ENCODE measurements around the gene LENG1. TPM values are rescaled to one million over a fixed set of nuclear protein-coding genes. Genes with fewer than 3 reads are reported as not detected.
"Not testable (repeated sequence)": the region's sequence is repeated elsewhere in the genome, so short reads cannot be mapped to it uniquely, and the experiment has no call there.

The LENG1 gene
- total RNA-seq, 1 donor from 2014 or later = 4.6 TPM

DNA sequence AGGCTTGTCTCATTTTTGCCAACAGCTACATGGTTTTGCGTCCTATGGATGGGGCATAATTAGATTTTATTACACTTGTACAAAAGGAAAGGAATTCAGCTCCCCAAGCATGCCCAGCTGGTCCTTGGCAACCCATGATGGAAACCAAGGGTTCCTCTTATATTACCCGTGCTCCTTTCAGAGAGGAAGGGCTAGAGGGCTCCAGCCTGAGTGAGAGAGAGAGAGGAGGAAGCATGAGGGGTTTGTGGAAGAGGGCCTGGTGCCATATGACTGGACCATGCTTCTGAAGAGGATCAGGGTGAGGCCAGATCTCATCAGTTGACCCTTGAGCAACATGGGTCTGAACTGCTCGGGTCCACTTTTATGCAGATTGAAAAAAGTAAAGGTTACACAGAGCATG, 37.6 kb upstream of the LENG1 start:
- Mint-ChIP-seq H3K9me3 (no peaks in the 10 kb centered on the region), H3K4me3 (no peak overlapping the region), H3K27me3 (no peaks in the 10 kb centered on the region), H3K4me1 (peaks cover 26% of the 10 kb centered on the region), H3K36me3 (ENCODE audit: low read depth) (peaks cover 29% of the 10 kb centered on the region), H3K27ac (no peak overlapping the region)
- no peak for DNase-seq
- intact Hi-C loops (cut with micrococcal nuclease) = no loop called here

DNA sequence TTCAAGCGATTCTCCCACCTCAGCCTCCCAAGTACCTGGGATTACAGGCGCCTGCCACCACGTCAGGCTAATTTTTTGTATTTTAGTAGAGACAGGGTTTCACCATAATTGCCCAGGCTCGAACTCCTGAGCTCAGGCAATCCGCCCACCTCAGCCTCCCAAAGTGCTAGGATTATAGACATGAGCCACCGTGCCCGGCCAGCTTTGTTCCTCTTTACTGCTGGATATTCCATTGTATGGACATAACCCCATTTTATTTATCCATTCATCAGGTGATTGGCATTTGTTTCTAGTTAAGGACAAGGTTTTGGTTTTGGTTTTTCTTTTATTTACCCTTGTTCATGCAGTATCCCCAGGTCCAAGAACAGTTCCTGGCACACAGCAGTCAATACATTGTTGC, 37.0 kb upstream of the LENG1 start:
- no peaks in the 10 kb centered on the region for H3K9me3 Mint-ChIP-seq
- no peak overlapping the region for H3K4me3 Mint-ChIP-seq
- DNase-seq = no peak
- H3K27me3 Mint-ChIP-seq = no peaks in the 10 kb centered on the region
- intact Hi-C loops (cut with micrococcal nuclease) = no loop called here
- H3K27ac Mint-ChIP-seq = no peak overlapping the region
- H3K4me1 Mint-ChIP-seq = peaks cover 26% of the 10 kb centered on the region
- H3K36me3 Mint-ChIP-seq (ENCODE audit: low read depth) = peaks cover 25% of the 10 kb centered on the region

DNA sequence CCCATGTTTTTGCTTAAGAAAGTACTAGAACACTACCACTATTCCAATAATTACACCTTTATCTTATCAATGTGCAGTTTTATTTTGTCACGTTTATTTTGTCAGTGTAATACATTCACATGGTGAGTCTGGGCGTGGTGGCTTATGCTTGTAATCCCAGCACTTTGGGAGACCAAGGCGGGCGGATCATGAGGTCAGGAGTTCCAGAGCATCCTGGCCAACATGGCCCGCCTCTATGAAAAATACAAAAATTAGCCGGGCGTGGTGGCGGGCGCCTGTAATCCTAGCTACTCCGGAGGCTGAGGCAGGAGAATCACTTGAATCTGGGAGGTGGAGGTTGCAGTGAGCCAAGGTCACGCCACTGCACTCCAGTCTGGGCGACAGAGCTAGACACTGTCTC, 34.9 kb upstream of the LENG1 start:
- intact Hi-C loops (cut with micrococcal nuclease) = loop anchor here (5.0 kb wide), 1 partner anchor 268 kb away; the partner anchor contains the start of gene LENG9
- Mint-ChIP-seq H3K4me1 (peaks cover 17% of the 10 kb centered on the region), H3K36me3 (ENCODE audit: low read depth) (peaks cover 16% of the 10 kb centered on the region)
- not testable (repeated sequence) for H3K27ac Mint-ChIP-seq, H3K27me3 Mint-ChIP-seq, DNase-seq, H3K9me3 Mint-ChIP-seq, H3K4me3 Mint-ChIP-seq

DNA sequence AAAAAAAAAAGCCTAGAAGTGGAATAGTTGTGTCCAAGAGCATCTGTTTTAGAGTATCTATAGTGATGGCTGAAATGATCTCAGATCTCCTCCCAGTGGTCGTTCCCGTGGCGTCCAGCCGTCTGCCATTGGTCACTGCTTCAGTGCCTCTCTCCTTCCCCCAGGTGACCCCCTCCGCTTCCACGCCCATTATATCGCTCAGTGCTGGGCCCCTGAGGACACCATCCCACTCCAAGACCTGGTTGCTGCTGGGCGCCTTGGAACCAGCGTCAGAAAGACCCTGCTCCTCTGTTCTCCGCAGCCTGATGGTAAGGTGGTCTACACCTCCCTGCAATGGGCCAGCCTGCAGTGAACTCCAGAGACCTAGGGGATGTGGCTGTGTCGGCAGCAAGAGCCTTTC, 33.5 kb upstream of the LENG1 start:
- Mint-ChIP-seq H3K4me1 (peaks cover 18% of the 10 kb centered on the region), H3K4me3 (peak overlapping the region; percentile 53), H3K27ac (no peak overlapping the region), H3K9me3 (no peaks in the 10 kb centered on the region), H3K36me3 (ENCODE audit: low read depth) (peaks cover 18% of the 10 kb centered on the region), H3K27me3 (no peaks in the 10 kb centered on the region)
- no peak for DNase-seq
- intact Hi-C loops (cut with micrococcal nuclease) = loop anchor here (5.0 kb wide), 1 partner anchor 269 kb away; the partner anchor contains the start of gene LENG9

GRCh38 chr19:54191811-54192453, 32.4 kb upstream of the LENG1 start:
- peak overlapping the region; percentile 80 for H3K27ac Mint-ChIP-seq

GRCh38 chr19:54191011-54191810, 31.7 kb upstream of the LENG1 start, which contains the start of gene TSEN34:
TSS of gene TSEN34 (plus strand) at chr19:54191308. CDS start at chr19:54191365, 57 bp downstream.
- H3K4me3 Mint-ChIP-seq = peak within 1 kb of the TSS; percentile 85
- intact Hi-C loops (cut with micrococcal nuclease) = loop anchor here (5.0 kb wide), 1 partner anchor 271 kb away; the partner anchor contains the start of gene LENG9
- no peaks in the 10 kb centered on the region for H3K27me3 Mint-ChIP-seq
- peaks cover 33% of the 10 kb centered on the region for H3K36me3 Mint-ChIP-seq (ENCODE audit: low read depth)
- H3K4me1 Mint-ChIP-seq = peaks cover 31% of the 10 kb centered on the region
- H3K9me3 Mint-ChIP-seq = no peaks in the 10 kb centered on the region
- peak; percentile 96 for DNase-seq
- peak within 1 kb of the TSS; percentile 98 for H3K27ac Mint-ChIP-seq

More at GRCh38 chr19:54191811-54192453, 32.4 kb upstream of the LENG1 start:
- intact Hi-C loops (cut with micrococcal nuclease) = loop anchor here (5.0 kb wide), 1 partner anchor 270 kb away; the partner anchor contains the start of gene LENG9
- Mint-ChIP-seq H3K9me3 (no peaks in the 10 kb centered on the region), H3K27me3 (no peaks in the 10 kb centered on the region), H3K36me3 (ENCODE audit: low read depth) (peaks cover 26% of the 10 kb centered on the region), H3K4me1 (peaks cover 27% of the 10 kb centered on the region), H3K4me3 (peak overlapping the region; percentile 85)
- no peak for DNase-seq

DNA sequence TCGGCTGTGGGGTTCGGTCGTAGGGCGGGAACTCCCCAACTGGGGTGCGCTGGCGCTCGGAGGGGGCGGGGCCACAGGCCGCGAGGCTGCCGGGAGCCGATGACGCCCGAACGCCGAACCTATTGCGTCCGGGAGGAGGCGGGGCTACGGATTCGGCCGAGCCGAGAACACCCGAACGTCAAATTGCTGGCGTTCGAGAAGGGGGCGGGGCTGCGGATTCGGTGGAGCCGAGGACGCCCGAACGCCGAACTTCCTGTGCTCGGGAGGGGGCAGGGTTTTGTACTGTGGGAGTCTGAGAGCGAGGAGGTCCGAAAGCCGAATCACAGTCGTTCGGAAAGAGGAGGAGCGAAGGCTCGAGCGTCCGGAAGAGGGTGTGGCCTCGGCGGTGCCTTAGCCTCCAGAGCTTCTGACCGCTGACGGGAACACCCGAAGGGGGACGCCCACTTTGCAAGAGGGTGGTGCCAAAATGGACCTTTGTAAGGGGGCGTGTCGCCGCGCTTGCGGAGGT, 31.0 kb upstream of the LENG1 start:
- Mint-ChIP-seq H3K4me3 (peak overlapping the region; percentile 85), H3K36me3 (ENCODE audit: low read depth) (peaks cover 35% of the 10 kb centered on the region), H3K27ac (peak overlapping the region; percentile 98), H3K27me3 (no peaks in the 10 kb centered on the region), H3K9me3 (no peaks in the 10 kb centered on the region), H3K4me1 (peaks cover 30% of the 10 kb centered on the region)
- peak; percentile 100 for DNase-seq
- intact Hi-C loops (cut with micrococcal nuclease) = loop anchor here (1.0 to 5.0 kb wide), 4 partner anchors 10 to 272 kb away; partner anchors contain the start of genes CNOT3, LENG1, LENG9 and RPS9

- intact Hi-C loops (cut with micrococcal nuclease) = loop anchor here (1.0 to 5.0 kb wide), 4 partner anchors 10 to 272 kb away; partner anchors contain the start of genes CNOT3, LENG1, LENG9 and RPS9
- no peaks in the 10 kb centered on the region for H3K27me3 Mint-ChIP-seq
- peak overlapping the region; percentile 85 for H3K4me3 Mint-ChIP-seq
- no peaks in the 10 kb centered on the region for H3K9me3 Mint-ChIP-seq
- peak overlapping the region; percentile 98 for H3K27ac Mint-ChIP-seq
- peak; percentile 100 for DNase-seq
- peaks cover 28% of the 10 kb centered on the region for H3K4me1 Mint-ChIP-seq
- peaks cover 35% of the 10 kb centered on the region for H3K36me3 Mint-ChIP-seq (ENCODE audit: low read depth)
Measured at GRCh38 chr19:54189735-54190502, 30.4 kb upstream of the LENG1 start.

DNA sequence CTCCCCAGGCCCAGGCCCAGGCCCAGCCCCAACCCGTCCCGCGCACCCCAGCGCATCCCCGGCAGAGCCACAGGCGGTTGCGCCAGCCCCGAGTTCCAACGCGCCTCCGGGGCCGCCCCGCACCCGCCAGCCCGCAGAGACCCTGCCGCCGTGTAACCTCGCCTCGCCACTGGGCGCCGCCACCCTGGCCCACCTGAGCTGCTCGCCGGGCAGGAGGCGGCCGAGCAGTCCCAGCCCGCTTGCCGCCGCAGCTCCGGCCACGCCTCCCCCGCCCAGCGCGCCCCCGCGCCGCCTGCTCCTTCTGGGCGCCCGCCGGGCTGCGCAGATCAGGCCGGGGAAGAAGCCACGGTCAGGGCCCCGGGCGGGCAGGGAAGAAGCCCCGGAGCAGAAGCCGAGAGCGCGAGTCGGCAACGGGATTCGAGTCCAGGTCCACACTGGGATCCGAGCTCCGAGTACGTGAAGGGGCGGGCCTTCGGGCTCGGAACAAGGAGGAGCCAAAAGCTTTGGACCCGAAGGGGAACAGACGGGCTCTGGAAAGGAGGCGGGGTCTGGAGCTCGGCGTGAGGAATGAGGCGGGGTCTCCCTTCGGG, 29.7 kb upstream of the LENG1 start, which contains the start of gene MBOAT7:
Gene MBOAT7 (minus strand): TSS at position 436 of the 590 bp plus-strand sequence. CDS start 1,072 bp downstream, outside the sequence.
- H3K9me3 Mint-ChIP-seq = no peaks in the 10 kb centered on the region
- no peak for DNase-seq
- H3K4me1 Mint-ChIP-seq = peaks cover 28% of the 10 kb centered on the region
- H3K27me3 Mint-ChIP-seq = no peaks in the 10 kb centered on the region
- peaks cover 34% of the 10 kb centered on the region for H3K36me3 Mint-ChIP-seq (ENCODE audit: low read depth)
- intact Hi-C loops (cut with micrococcal nuclease) = no loop called here
- H3K4me3 Mint-ChIP-seq = peak within 1 kb of the TSS; percentile 85
- H3K27ac Mint-ChIP-seq = peak within 1 kb of the TSS; percentile 98

DNA sequence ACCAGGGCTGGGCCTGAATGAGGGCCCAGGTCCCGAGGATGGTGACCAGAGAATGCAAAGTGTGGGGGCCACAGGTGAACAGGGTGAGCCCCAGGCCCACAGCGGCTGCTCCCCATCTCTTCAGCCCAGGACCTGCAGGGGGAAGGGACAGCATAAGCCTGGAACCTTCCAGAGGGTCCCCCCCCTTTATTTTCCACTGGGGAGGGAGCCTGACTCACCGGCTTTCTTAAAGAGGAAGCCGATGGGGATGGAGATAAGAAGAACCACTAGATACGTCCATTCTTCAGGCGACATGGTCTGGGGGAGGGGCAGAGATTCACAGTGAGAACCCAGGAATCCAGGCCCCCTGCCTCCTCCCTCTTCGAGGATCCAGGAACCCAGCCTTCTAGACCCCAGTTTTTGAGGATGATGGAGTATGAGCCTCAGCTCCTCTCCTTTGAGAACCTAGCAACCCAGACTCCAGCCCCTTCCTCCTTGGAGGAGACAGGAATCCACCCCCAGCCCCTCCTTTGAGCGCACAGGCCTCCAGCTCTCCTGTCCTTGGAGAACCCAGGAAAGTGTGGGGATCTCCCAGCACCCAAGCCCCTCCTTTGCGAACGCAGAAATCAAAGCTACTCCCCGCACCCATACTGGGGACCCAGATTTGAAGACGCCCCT, 28.8 kb upstream of the LENG1 start:
- Mint-ChIP-seq H3K27me3 (no peaks in the 10 kb centered on the region), H3K9me3 (no peaks in the 10 kb centered on the region), H3K36me3 (ENCODE audit: low read depth) (peaks cover 39% of the 10 kb centered on the region), H3K4me1 (peaks cover 28% of the 10 kb centered on the region), H3K27ac (peak overlapping the region; percentile 95), H3K4me3 (peak overlapping the region; percentile 85)
- DNase-seq = peak; percentile 88
- intact Hi-C loops (cut with micrococcal nuclease) = loop anchor here (1.0 kb wide), 1 partner anchor 22 kb away; no protein-coding TSS in a partner anchor

- peaks cover 20% of the 10 kb centered on the region for H3K4me1 Mint-ChIP-seq
- no peaks in the 10 kb centered on the region for H3K27me3 Mint-ChIP-seq
- H3K27ac Mint-ChIP-seq = peak overlapping the region; percentile 95
- peak overlapping the region; percentile 85 for H3K4me3 Mint-ChIP-seq
- H3K36me3 Mint-ChIP-seq (ENCODE audit: low read depth) = peaks cover 42% of the 10 kb centered on the region
- intact Hi-C loops (cut with micrococcal nuclease) = no loop called here
- no peaks in the 10 kb centered on the region for H3K9me3 Mint-ChIP-seq
- no peak for DNase-seq
Measured at GRCh38 chr19:54186934-54187381, 27.4 kb upstream of the LENG1 start.

DNA sequence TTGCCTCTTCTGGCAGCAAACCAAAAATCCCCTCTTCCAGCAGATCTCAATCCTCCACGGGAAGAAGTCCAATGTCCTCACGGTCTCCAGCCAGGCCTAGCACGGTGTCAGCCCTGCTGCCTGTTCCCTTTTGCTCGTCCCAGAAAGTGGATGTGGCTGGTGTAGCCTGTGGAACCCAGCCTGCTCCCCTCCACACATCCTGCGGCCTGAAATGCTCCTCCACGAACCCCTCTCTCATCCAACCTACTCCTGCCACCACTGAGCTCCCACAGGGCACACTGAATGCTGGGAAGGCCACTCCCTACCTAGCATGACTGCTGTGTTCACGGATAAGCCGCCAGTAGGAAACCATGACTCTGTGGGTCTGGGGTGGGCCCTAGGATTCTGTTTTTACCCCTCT, 26.8 kb upstream of the LENG1 start:
- Mint-ChIP-seq H3K27ac (no peak overlapping the region), H3K4me3 (no peak overlapping the region), H3K4me1 (peaks cover 15% of the 10 kb centered on the region), H3K9me3 (no peaks in the 10 kb centered on the region), H3K36me3 (ENCODE audit: low read depth) (peaks cover 40% of the 10 kb centered on the region), H3K27me3 (no peaks in the 10 kb centered on the region)
- intact Hi-C loops (cut with micrococcal nuclease) = no loop called here
- no peak for DNase-seq
